COR-L47 (cell line): Measurements from ENCODE around the gene C1QTNF1.

Source experiments
- DNase-seq: peaks from one replicate; lab custom pipeline; 2025; lab: John Stamatoyannopoulos, UW

The C1QTNF1 gene

GRCh38 chr17:79041041-79041570 lies 17.1 kb downstream of the C1QTNF1 start:
- no peak for DNase-seq

- DNase-seq, result no peak
These were observed 17.9 kb downstream of the C1QTNF1 start for GRCh38 chr17:79041723-79042420.

GRCh38 chr17:79042421-79043190 lies 18.6 kb downstream of the C1QTNF1 start:
- DNase-seq, result peak; percentile 48

DNA sequence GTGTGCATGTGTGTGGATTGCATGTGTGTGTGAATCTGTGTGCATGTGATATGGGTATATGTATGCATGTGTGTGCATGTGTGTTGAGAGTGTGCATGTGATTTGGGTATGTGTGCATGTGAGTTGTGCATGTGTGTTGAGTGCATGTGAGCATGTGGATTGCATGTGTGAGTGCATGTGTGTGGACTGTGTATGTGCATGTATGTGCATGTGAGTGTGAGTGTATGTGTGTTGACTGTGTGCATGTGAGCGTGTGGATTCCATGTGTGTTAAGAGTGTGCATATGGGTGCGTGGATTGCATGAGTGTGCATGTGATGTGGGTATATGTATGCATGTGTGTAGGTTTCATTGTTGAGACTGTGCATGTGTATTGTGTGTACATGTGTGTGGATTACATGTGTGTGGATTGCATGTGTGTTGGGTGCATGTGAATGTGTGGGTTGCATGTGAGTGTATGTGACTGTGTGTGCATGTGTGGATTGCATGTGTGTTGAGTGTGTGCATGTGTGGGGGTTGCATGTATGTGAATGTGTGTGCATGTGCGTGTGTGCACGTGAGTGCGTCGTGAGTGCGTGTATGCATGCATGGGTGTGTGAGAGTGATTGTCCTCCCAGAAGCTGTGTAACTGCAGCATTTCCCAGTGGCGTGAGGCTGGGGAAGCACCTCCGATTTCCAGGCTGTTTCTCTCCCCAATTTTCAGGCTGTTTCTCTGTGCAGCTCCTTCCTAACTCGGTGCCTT lies 19.4 kb downstream of the C1QTNF1 start:
- DNase-seq, result no peak

DNA sequence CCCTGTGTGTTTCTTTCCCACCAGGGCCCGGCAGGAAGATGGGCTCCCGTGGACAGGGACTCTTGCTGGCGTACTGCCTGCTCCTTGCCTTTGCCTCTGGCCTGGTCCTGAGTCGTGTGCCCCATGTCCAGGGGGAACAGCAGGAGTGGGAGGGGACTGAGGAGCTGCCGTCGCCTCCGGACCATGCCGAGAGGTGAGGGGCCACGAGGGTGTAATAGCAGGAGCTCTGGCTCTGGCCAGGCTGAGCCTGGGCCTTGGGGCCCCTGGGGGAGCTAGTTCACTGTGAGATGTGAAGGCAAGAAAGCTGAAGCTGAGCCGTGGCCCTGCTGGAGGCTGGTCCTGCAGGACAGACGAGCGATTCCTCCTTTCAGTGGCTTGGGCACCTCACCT lies 20.0 kb downstream of the C1QTNF1 start:
- no peak for DNase-seq

DNA sequence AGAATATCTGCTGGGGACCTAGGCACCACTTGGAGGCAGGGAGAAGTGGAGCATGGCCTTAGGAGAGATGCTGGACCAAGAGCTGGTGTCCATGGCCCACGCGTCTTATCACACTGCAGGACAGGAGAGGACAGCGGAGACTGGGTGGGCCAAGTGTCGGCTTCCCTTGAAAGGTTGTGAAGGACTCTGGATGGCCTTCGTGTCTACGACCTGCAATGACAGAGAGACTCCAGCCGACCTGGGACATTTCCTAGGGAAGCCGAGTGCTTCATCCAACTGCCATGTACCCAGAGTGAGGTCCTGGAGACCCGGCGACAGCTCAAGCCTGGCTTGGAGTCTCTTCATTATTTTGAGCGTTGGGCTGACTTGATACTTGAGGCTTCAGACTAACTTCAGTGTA lies 20.5 kb downstream of the C1QTNF1 start:
- no peak for DNase-seq

DNA sequence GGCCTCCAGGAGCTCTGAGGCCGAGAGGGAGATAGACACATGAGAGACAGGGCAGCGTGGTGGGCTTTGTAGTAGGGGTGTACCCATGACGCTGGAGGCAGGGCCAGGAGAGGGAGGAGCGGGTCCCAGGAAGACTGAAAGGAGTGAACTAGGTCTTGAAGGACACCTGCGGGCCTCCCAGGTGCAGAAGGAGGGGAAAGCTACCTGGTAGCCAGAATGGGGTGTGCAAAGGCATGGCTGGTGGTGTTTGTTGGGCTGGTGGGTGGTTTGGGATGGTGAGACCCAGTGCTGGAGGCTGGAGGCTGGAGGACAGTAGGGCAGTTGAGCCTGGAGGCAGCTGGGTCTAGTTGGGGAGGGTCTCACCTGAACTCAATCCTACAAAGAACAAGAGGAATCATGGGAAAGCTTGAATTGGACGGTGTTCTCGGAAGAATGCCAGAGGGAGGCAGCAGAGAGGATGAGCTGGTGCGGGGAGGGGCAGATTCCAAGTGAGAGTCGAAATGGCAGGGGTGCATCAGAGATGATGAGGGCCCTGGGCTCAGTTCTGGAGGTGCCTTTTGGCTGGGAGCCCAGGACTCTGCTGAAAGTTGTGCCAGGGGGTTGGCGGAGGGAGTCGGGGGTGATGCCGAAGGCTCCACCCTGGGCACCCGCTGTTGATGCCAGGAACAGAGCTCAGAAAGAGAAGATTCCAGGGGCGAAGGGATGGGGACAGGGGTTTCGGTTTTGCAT lies 21.2 kb downstream of the C1QTNF1 start:
- no peak for DNase-seq

DNA sequence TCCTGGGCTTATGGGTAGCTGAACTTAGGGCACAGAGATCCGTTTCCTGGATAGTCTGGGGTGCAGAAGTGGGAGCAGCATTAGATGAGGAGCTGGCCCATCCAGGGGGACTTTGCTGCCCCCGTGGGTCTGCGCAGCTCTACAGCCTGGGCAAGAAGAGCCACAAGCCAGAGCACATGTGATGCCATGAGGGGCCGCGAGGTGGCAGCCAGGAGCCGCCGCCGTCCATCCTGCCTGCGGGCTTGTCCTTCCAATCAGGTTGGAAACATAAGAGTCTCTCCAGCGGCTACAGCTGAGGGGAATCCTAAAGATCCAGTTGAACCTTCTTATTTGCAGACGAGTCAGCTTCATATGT lies 21.9 kb downstream of the C1QTNF1 start:
- peak; percentile 68 for DNase-seq

- DNase-seq, result no peak
These were observed 22.4 kb downstream of the C1QTNF1 start for GRCh38 chr17:79046197-79046915.

- DNase-seq, result no peak
These were observed 22.9 kb downstream of the C1QTNF1 start for GRCh38 chr17:79046916-79047280.

GRCh38 chr17:79047291-79047920 lies 23.4 kb downstream of the C1QTNF1 start:
- no peak for DNase-seq

- no peak for DNase-seq
These were observed 24.2 kb downstream of the C1QTNF1 start for GRCh38 chr17:79047923-79048825.

DNA sequence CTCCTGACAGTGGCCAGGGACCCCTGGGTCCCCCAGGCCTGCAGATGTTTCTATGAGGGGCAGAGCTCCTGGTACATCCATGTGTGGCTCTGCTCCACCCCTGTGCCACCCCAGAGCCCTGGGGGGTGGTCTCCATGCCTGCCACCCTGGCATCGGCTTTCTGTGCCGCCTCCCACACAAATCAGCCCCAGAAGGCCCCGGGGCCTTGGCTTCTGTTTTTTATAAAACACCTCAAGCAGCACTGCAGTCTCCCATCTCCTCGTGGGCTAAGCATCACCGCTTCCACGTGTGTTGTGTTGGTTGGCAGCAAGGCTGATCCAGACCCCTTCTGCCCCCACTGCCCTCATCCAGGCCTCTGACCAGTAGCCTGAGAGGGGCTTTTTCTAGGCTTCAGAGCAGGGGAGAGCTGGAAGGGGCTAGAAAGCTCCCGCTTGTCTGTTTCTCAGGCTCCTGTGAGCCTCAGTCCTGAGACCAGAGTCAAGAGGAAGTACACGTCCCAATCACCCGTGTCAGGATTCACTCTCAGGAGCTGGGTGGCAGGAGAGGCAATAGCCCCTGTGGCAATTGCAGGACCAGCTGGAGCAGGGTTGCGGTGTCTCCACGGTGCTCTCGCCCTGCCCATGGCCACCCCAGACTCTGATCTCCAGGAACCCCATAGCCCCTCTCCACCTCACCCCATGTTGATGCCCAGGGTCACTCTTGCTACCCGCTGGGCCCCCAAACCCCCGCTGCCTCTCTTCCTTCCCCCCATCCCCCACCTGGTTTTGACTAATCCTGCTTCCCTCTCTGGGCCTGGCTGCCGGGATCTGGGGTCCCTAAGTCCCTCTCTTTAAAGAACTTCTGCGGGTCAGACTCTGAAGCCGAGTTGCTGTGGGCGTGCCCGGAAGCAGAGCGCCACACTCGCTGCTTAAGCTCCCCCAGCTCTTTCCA lies 25.1 kb downstream of the C1QTNF1 start:
- DNase-seq, result no peak

DNA sequence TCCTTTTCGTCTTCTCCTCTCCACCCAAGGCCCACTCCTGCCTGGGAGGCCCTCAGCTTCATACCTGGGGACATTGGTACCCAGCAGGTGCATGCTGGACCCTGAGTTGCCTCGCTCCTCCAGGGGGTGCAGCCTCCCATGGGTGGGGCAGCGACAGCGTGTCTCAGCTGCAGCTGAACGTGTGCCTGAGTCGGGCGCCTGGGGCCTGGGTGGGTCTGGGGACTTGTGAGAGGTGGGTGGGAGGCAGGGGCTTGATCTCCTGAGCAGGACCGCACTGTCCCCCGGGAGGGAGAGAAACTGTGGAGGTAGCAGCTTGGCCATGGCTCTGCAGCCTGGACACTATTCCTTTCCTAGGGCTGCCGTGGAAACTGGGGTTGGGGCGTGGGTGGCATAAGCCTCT lies 25.9 kb downstream of the C1QTNF1 start:
- no peak for DNase-seq

- no peak for DNase-seq
These were observed 26.6 kb downstream of the C1QTNF1 start for GRCh38 chr17:79050551-79050950.

DNA sequence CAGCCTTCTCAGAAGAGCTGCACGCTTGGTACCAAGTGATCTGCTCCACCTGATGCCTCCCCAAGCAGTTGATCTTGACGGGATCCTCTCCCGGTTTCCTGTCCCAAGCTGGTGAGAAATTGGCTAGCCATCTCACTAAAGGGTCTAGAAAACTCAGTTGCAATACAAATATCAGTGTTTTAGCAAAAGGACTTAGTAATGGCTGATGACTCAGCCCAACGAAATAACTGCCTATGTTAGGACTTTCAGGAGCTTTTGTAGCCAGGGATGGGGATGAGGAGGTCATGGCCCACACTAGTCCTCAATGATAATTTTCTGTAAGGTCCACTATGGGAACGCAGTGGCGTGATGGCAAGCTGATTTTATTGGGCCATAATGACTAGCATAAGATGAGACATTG lies 27.3 kb downstream of the C1QTNF1 start:
- no peak for DNase-seq

- no peak for DNase-seq
These were observed 28.2 kb downstream of the C1QTNF1 start for GRCh38 chr17:79052131-79052530.

DNA sequence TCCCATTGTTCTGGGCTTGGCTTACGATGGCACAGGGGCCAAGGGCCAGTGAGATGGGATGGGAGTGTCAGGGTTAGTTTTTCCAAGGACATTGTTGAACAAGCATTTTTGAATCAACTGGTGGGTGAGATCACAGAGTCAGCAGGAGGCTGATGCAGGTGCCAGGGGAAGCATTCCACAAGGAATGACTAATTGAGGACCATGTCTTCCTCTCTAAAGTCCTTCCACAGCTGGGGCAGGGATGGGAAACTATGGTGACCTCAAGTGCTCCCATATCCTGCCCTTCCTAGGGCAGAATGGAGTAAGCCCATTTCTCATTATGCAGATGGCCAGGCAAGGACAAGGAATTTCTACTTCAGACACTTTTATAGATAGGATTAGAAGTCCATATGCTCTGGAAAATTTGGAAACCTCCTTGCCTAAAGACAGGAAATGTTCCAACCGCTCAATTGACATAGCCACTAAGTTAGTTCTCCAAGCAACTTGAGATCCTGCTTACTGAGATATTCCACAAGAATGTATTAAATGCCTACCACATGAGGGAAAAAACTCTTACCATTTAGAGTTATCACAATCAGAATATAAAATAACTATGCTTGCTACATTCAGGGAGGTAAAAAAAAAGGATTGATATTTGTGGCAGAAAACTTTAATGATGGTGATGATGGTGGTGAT lies 29.4 kb downstream of the C1QTNF1 start:
- DNase-seq, result no peak
